H1 (cell line): ENCODE data around the gene RO60. TPM values are rescaled to one million over a fixed set of nuclear protein-coding genes. Genes with fewer than 3 reads are reported as not detected.

Source experiments
- CBX8 ChIP-seq: fragments of 300-800, 300-1000 bp; sonication (generic); IDR thresholded peaks from 2 replicates; pipeline ENCODE4 v1.7.1; 2016; ENCODE audit warnings: low read depth, low read length, borderline replicate concordance
- RXRA ChIP-seq: IDR thresholded peaks from 2 replicates; pipeline ENCODE4 v1.6.1; 2011; ENCODE audit warnings: low read depth, mild to moderate bottlenecking, low read length, moderate library complexity; ENCODE audit not compliant: insufficient read depth
- SP2 ChIP-seq: IDR thresholded peaks from 2 replicates; pipeline ENCODE4 v1.6.1; 2012; ENCODE audit warnings: mild to moderate bottlenecking, low read length, inconsistent platforms
- polyA plus RNA-seq, 7 experiments: library from polyadenylated mRNA; depleted of rRNA in 3 of 7; stranded (reverse) in 5 of 7; unstranded in 2 of 7; fragments of >200 nt in 5 of 7; fragments of 200-250 nt in 2 of 7; gene quantifications; 1 replicate in 5 of 7; 2 replicates in 1 of 7; 4 replicates in 1 of 7; pipeline versions ENCODE4 v1.2.1 to v1.2.3, GENCODE V29; 2011 to 2013; ENCODE audit warnings: missing spikeins in 2 of 7, mixed read lengths in 2 of 7
- total RNA-seq: library from RNA; stranded (reverse); fragmentation: NEBNext Ultra II Directional; extraction: Animal tissue kit (Norgen Biotek cat#: 25700); gene quantifications from 2 replicates; pipeline ENCODE4 v1.2.1, GENCODE V29; 2021

Gene RO60
- total and polyA plus RNA-seq, 2 of the 8 experiments (the other 6 are each of a cell fraction or from before 2014, with no cell fraction given): 13.6 to 103 TPM

DNA sequence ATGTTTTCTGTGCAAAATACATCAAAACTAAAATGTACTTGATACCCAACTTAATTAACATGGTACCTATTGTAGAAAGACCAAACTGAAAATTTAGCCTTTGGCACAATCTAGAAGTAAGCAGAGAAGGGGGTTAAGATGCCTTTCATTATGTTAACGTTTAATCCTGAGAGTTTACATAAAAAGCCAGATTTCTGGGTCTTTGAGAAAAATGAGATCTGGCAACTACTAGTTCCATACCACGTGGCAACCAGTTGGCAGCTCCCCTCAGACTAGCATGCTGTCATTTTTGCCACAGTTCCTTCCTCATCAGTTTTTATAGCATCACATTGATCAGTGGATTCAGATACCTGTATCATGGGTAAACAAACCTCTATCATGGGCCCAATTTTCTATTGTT, 1.5 kb downstream of the RO60 start (continued):
- TF ChIP-seq RXRA: no peak
- TF ChIP-seq SP2: no peak
- TF ChIP-seq CBX8: no peak
- TF ChIP-seq, all 59 proteins: peak for 0
